ENCODE measurements around the gene C11orf71.

- TF ChIP-seq POLR2A (IDR thresholded peaks at IDR 0.05), result no peak
- no peak for TF ChIP-seq CTCF (IDR thresholded peaks at IDR 0.05)
- no peak for TF ChIP-seq EP300 (IDR thresholded peaks at IDR 0.05)
These were observed 22.6 kb downstream of the C11orf71 start for GRCh38 chr11:114377612-114378267.

All from ovary (tissue), 3 donors.